HG03025 (cell line): ENCODE measurements around the gene SLC22A17.

Experiments used
- ATAC-seq: cut with Tn5 transposase; IDR thresholded peaks from one replicate; pipeline ENCODE4 v1.9.1; 2021; ENCODE audit warnings: mild to moderate bottlenecking, moderate library complexity; ENCODE audit not compliant: unreplicated experiment, low FRiP score

Gene SLC22A17

DNA sequence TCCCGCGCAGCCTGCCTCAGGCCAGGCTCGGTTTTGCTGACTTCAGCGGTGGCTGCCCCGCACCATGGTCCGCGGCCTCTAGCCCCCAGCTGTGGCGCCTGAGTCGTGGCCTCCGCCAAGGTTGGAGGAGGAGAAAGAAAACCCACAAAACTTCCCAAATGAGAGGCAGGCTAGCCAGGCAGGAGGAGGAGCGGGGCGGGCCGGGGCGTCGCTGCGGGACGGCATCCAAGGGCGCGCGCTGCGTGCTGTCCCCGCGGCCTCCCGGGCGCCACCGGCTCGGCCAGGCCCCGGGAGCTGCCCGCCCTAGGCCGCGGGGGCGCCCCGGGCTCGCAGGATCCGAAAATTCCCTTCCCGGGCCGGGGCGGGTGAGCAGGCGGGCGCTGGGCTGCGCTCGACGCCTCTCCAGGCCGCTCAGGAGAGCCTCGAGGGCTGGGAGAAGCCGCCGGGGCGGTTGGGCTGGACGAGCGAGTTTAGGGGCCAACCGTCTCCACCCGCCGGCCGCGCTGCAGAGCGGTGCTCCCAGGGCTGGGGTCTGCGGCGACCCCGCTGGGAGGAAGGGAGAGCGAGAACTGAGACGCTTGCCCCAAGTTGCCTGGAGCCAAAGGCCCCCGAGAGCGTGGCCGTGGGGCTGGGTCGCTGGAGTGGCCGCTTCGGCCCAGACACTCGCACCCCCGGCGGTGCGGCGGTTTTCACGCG, 12.5 kb upstream of the SLC22A17 start, which contains the start of gene EFS:
EFS (minus strand) TSS at position 137 of the 696 bp plus-strand sequence. CDS start 147 bp downstream, outside the sequence.
- no peak for ATAC-seq

GRCh38 chr14:23364164-23365035, 11.7 kb upstream of the SLC22A17 start:
- no peak for ATAC-seq

GRCh38 chr14:23362200-23362599, 9.5 kb upstream of the SLC22A17 start:
- ATAC-seq = no peak

DNA sequence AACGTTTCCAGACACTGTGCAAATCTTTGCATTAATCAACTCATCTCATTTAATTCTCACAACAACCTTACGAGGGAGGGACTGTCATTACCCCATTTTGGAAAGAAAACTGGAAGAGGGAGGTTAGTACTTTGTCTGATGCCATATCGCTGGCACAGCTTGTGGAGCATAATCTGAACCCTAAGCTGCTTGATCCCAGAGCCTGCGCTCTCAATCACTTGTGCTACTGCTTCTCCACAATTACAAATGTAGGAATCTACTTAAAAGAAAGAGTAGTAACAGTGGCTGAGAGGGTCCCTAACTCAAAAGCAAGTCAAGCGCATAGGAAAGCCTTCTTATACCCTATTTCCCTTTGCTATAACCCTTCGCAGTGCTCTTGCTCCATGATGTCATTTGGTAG, 9.1 kb upstream of the SLC22A17 start:
- no peak for ATAC-seq

DNA sequence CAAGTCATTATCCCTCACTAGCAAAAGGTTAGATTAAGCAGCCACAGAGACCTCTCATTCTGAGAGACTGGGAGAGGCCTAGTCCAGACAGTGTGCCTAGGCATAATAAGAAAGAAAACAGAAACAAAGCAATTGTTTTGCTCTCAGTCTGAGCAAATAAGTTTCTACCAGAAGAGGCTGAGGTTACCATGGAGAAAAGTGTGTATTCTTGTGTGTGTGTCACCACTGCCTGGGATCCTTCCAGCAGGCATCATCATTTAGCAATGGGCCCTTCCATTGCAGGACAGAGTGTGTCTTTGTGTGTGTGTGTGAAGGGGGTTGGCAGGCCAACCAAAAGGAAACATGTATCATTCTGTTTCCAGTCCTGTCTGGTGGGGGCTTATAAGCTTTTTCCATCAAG, 8.6 kb upstream of the SLC22A17 start:
- ATAC-seq = no peak

GRCh38 chr14:23360496-23360895, 7.8 kb upstream of the SLC22A17 start:
- ATAC-seq = no peak

GRCh38 chr14:23359722-23360447, 7.2 kb upstream of the SLC22A17 start:
- ATAC-seq = no peak

GRCh38 chr14:23359167-23359626, 6.5 kb upstream of the SLC22A17 start:
- ATAC-seq = no peak

- no peak for ATAC-seq
These were observed 6.0 kb upstream of the SLC22A17 start for GRCh38 chr14:23358553-23359166.

- no peak for ATAC-seq
These were observed 5.4 kb upstream of the SLC22A17 start for GRCh38 chr14:23358042-23358441.

DNA sequence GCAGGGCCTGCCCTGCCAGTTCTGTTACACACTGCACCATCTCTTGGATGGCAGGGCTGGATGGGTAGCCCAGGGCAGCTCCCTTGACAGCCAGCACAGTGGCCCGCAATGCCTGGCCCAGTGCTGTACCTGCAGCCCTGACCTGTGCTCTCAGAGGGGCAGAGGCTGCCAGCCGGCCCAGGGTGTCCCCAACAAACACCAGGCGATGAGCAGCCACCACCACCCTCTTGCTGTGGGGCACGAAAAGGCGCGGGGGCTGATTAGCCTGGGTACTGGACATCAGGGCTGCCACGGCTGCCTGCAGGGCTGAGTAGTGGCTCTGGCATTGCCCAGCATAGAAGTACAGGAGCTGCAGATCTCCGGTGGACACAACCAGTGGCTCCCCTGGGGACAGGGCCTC, 4.6 kb upstream of the SLC22A17 start:
- ATAC-seq = no peak

- ATAC-seq = no peak
These were observed 4.0 kb upstream of the SLC22A17 start for GRCh38 chr14:23356662-23357061.

DNA sequence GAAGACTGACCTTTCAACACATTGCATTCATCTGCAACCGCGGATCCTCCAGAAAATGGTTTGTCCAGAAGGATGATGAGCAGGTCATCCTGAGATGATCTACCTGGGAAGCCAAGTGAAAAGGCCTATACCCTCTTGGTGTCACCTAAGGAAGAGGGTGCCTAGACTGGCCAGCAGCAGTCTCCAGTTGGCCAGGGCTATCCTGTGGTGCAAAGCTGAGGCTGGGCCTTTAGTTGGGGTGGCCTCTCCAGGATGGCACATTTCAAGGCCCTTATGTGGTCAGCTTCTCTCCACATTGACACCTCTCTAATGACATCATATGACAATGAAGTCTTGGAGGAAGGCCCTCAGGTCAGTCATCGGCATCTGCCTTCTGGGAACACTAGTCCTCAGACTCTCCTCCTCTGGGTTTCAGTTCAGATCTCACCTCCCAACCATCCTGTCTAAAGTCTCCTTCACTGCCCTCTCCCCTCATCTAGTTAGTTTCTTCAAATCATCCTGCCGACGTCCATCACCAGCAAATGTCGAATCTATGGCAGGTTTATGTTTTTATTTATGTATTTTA, 3.3 kb upstream of the SLC22A17 start:
- ATAC-seq = no peak

DNA sequence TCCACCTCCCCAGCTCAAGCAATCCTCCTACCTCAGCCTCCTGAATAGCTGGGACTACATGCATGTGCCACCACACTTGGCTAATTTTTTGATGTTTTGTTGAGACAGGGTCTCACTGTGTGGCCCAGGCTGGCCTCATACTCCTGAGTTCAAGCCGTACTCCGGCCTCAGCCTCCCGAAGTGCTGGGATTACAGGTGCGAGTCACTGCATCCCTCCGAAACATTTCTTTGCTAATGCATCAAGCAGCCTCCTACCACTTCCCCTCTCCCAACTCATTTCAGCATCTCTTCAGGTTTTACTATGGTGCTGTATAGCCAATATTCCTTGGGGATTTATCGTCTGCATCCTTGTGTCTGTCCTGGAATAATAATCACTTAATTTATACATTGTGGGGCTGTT, 2.3 kb upstream of the SLC22A17 start:
- ATAC-seq = no peak

GRCh38 chr14:23353433-23353780, 720 bp upstream of the SLC22A17 start:
- ATAC-seq = no peak

DNA sequence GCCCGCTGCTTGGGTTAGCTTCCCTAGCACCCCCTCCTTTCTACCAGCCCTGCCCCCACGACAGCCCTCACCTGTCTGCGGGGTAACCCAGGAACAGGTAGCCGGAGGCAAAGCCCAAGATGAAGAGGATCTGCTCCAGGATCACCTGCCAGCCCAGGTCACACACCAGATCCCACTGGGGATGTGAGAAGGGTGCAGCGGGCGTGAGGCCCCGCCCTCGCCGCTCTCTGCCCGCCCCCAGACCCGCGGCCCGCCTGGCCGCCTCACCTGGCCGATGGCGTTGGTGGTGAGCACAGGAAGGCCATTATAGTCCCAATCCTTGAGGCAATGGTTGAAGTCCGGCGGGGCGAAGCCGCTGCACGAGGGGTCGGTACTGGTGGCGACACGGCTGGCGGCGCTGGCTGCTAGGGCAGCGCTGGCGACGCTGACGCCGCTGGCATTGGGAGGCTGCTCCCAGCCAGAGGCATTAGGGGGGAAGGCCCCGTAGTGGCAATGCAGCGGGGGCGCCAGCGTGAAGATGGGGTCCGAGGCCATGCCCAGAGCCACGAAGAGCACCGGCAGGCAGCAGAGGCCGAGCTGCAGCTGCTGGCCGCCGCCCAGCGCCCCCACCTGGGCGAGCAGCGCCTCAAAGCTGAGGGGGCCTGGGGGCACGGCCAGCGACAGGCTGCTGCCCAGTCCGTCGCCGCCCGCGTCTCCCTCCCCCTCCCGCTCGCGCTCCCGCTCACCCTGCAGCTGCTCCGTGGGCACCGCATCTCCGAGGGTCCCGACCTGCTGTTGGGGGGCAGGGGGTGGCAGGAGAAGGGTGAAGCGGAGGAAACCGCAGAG, 794 bp downstream of the SLC22A17 start:
- no peak for ATAC-seq

DNA sequence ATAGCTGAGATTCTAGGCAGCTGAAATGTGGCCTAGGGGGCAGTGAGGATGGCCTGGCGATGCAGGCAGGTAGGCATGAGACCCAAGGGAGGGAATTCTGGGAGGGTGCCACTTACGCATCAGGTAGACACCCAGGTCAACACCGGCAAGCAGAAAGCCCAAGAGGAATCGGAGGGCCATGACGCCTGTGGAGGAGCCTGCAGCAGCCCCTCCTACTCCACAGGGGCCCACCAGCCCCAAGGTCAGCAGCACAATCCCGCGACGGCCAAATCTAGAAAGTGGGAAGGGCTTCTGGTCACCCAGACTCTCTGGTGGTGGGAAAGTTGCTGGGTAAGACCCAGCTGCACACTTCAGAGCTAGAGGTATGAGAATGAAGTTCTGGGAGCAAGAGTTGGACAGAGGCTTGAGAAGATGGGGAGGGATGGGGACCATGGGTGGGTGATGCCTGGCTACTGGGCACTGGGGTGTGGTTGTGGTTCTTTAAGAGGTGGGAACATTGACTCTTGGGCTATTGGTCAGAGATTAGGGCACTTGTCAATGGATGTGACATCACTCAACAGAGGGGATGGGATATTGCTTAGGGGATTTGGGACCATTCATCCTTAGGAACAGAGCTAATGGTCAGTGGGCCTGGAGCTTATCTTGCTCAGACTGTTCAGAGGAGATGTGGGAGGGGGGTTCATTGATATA, 3.4 kb downstream of the SLC22A17 start:
- ATAC-seq = no peak

GRCh38 chr14:23348297-23348655, 4.4 kb downstream of the SLC22A17 start:
- no peak for ATAC-seq
